GM19238 (cell line): ENCODE results near the gene VEPH1.

ENCODE experiments used
- DNase-seq: peaks from one replicate; pipeline ENCODE4 v3.0.0; 2011; ENCODE audit warnings: low spot score; ENCODE audit not compliant: insufficient read length

VEPH1 gene

GRCh38 chr3:157388976-157389375 is 114.2 kb downstream of the VEPH1 start:
- no peak for DNase-seq

- no peak for DNase-seq
Measured at GRCh38 chr3:157387708-157388435, 115.3 kb downstream of the VEPH1 start.

- DNase-seq, result no peak
Measured at GRCh38 chr3:157384491-157384890, 118.7 kb downstream of the VEPH1 start.

- no peak for DNase-seq
Measured at GRCh38 chr3:157384031-157384430, 119.2 kb downstream of the VEPH1 start.

GRCh38 chr3:157381606-157382005 is 121.6 kb downstream of the VEPH1 start:
- DNase-seq, result no peak

GRCh38 chr3:157379525-157380140 is 123.6 kb downstream of the VEPH1 start:
- no peak for DNase-seq

GRCh38 chr3:157376603-157377300 is 126.5 kb downstream of the VEPH1 start:
- DNase-seq, result no peak

- no peak for DNase-seq
Measured at GRCh38 chr3:157375342-157375986, 127.8 kb downstream of the VEPH1 start.

- no peak for DNase-seq
Measured at GRCh38 chr3:157374933-157375332, 128.3 kb downstream of the VEPH1 start.

- no peak for DNase-seq
Measured at GRCh38 chr3:157373783-157374182, 129.4 kb downstream of the VEPH1 start.

GRCh38 chr3:157370867-157371266 is 132.3 kb downstream of the VEPH1 start:
- DNase-seq, result no peak

GRCh38 chr3:157369727-157370421 is 133.3 kb downstream of the VEPH1 start:
- DNase-seq, result no peak

GRCh38 chr3:157368171-157368570 is 135.0 kb downstream of the VEPH1 start:
- no peak for DNase-seq

GRCh38 chr3:157363393-157363792 is 139.8 kb downstream of the VEPH1 start:
- DNase-seq, result no peak

GRCh38 chr3:157362348-157362747 is 140.9 kb downstream of the VEPH1 start:
- DNase-seq, result no peak

GRCh38 chr3:157360044-157360443 is 143.2 kb downstream of the VEPH1 start:
- no peak for DNase-seq

- DNase-seq, result no peak
Measured at GRCh38 chr3:157356541-157356940, 146.7 kb downstream of the VEPH1 start.

- no peak for DNase-seq
Measured at GRCh38 chr3:157355276-157355675, 147.9 kb downstream of the VEPH1 start.

- DNase-seq, result no peak
Measured at GRCh38 chr3:157354722-157355121, 148.5 kb downstream of the VEPH1 start.

GRCh38 chr3:157354254-157354653 is 149.0 kb downstream of the VEPH1 start:
- DNase-seq, result no peak

GRCh38 chr3:157353652-157354051 is 149.6 kb downstream of the VEPH1 start:
- no peak for DNase-seq
